Keratinocyte (primary cell): ENCODE measurements around the gene INHBB. TPM values are rescaled to one million over a fixed set of nuclear protein-coding genes. Genes with fewer than 3 reads are reported as not detected.

Experiments
- DNase-seq: peaks from one replicate; pipeline ENCODE4 v3.0.0-alpha.2; 2011; ENCODE audit warnings: low read depth, missing footprints, low spot score
- FAIRE-seq: peaks from 2 replicates; lab custom pipeline; 2011; peaks lifted over from hg19 to GRCh38; lab: Jason Lieb, UNC
- H2AFZ ChIP-seq: 2 replicates; pipeline ENCODE4 v1.6.0; 2012; ENCODE audit warnings: low read length, control low read depth, inconsistent platforms; ENCODE audit not compliant: control insufficient read depth
- H3K27ac ChIP-seq: 2 replicates; pipeline ENCODE4 v1.5.1; 2011; ENCODE audit warnings: low read length; ENCODE audit not compliant: control insufficient read depth, insufficient read depth
- H3K27me3 ChIP-seq: 3 replicates; pipeline ENCODE4 v1.6.0; 2011; ENCODE audit warnings: low read length; ENCODE audit not compliant: control insufficient read depth, insufficient read depth; ENCODE audit errors: extremely low read depth
- H3K36me3 ChIP-seq, 2 experiments: 2 replicates in 1 of 2; 3 replicates in 1 of 2; pipeline ENCODE4 v1.5.1; 2011; ENCODE audit warnings: low read length in 2 of 2, mild to moderate bottlenecking in 1 of 2; ENCODE audit not compliant: control insufficient read depth in 2 of 2, insufficient read depth in 2 of 2; ENCODE audit errors: extremely low read depth in 1 of 2
- H3K4me1 ChIP-seq: 3 replicates; pipeline ENCODE4 v1.5.1; 2011; ENCODE audit warnings: low read length; ENCODE audit not compliant: control insufficient read depth, insufficient read depth; ENCODE audit errors: extremely low read depth
- H3K4me2 ChIP-seq: 3 replicates; pipeline ENCODE4 v1.6.0; 2011; ENCODE audit warnings: low read depth, low read length; ENCODE audit not compliant: control insufficient read depth, insufficient read depth; ENCODE audit errors: extremely low read depth
- H3K4me3 ChIP-seq, 3 experiments: fragments of 200-600 bp in 1 of 3; sonication (generic) in 1 of 3; 2 replicates in 2 of 3; 3 replicates in 1 of 3; pipeline ENCODE4 v1.5.1; 2011 to 2016; ENCODE audit warnings: low read length in 3 of 3, mild to moderate bottlenecking in 3 of 3, control low read depth in 2 of 3, inconsistent platforms in 1 of 3, low read depth in 1 of 3, mixed read lengths in 1 of 3, mixed run types in 1 of 3, moderate library complexity in 1 of 3; ENCODE audit not compliant: control insufficient read depth in 2 of 3, insufficient read depth in 2 of 3; ENCODE audit errors: extremely low read depth in 1 of 3
- H3K79me2 ChIP-seq: 2 replicates; pipeline ENCODE4 v1.6.0; 2012; ENCODE audit warnings: low read length; ENCODE audit not compliant: control insufficient read depth, insufficient read depth
- H3K9ac ChIP-seq: 3 replicates; pipeline ENCODE4 v1.6.0; 2011; ENCODE audit warnings: low read length; ENCODE audit not compliant: control insufficient read depth, insufficient read depth; ENCODE audit errors: extremely low read depth
- H3K9me1 ChIP-seq: 3 replicates; pipeline ENCODE4 v1.6.0; 2011; ENCODE audit warnings: low read length; ENCODE audit not compliant: control insufficient read depth, insufficient read depth; ENCODE audit errors: extremely low read depth
- H3K9me3 ChIP-seq: 2 replicates; pipeline ENCODE4 v1.5.1; 2012; ENCODE audit warnings: low read depth, low read length; ENCODE audit not compliant: control insufficient read depth
- H4K20me1 ChIP-seq: 3 replicates; pipeline ENCODE4 v1.6.0; 2011; ENCODE audit warnings: low read length; ENCODE audit not compliant: control insufficient read depth, insufficient read depth; ENCODE audit errors: extremely low read depth
- EZH2 ChIP-seq: IDR thresholded peaks from one replicate; pipeline ENCODE4 v1.6.1; 2012; ENCODE audit warnings: inconsistent platforms, mild to moderate bottlenecking, low read length, moderate library complexity
- dilution Hi-C: fragments of 300-500 bp; cut with MboI; formaldehyde crosslinking; loops from one replicate; pipeline ENCODE4 v1.7.0; 2020; ENCODE audit warnings: low sequenced_read_pairs; ENCODE audit not compliant: extremely low pct_ligation_motif_present
- polyA plus RNA-seq, 5 experiments: library from polyadenylated mRNA; depleted of rRNA in 3 of 5; stranded (reverse) in 3 of 5; stranded (forward) in 1 of 5; unstranded in 1 of 5; fragments of >200 nt; gene quantifications; 1 replicate in 1 of 5; 2 replicates in 3 of 5; 3 replicates in 1 of 5; pipeline versions ENCODE4 v1.2.1 to v1.2.3, GENCODE V29; 2011 to 2012; ENCODE audit warnings: missing spikeins in 2 of 5, low read depth in 1 of 5, low replicate concordance in 1 of 5
- TF ChIP-seq, protein P1 (sequence below), 3 experiments: IDR thresholded peaks in 1 of 3; conservative IDR thresholded peaks in 1 of 3; optimal IDR thresholded peaks in 1 of 3; 2 replicates in 2 of 3; 3 replicates in 1 of 3; pipeline versions ENCODE3 to v1.5.1; 2011; ENCODE audit warnings: low read length in 3 of 3, mild to moderate bottlenecking in 3 of 3, moderate library complexity in 2 of 3, control low read depth in 1 of 3, inconsistent platforms in 1 of 3; ENCODE audit not compliant: insufficient read depth in 2 of 3; ENCODE audit errors: extremely low read depth in 1 of 3

The INHBB gene
- polyA plus RNA-seq, 1 donor (not counting 4 experiments of a cell fraction or from before 2014, with no cell fraction given), result not detected

DNA sequence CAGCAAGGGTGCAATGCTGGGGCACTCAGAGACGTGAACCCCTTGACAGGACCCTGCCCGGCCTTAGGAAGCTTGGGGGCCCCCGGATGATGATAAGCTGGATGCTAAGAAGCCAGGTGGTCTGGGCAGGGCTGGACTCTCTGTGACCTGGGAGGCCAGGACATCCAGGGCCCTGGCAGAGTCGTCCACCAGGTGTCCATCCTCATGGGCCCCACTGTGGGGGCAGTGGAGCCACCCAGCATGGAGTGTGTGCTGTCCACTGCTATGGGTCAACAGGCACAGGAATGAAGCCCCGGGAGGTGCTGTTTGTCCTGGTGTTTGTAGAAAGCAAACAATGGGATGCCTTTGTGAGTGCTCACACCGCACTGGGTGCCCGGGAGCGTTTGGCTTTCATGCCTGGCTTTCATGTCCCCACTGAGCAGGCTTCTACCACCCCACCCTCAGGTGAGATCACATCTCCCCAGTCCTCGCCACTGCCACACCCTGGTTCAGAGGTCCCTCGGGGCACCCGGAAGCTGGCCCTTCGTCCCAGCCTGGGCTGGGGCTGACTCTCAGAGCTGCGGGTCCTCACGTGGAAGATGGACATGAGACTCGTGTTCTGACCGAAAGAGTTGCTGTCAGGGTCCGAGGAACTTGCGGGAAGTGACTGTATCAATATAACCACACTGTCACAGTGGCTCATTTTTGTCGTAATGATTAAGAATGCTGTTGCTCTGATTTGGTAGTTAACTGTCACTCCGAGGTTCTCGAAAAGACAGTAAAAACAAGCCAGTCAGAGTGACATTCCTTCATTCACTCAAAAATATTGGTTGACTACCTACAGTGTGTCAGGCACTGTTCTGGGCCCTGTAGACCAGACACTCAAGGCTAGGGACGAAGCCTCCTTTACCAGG is 53.3 kb downstream of the INHBB start:
- DNase-seq, result no peak
- H2AFZ ChIP-seq, result no peak overlapping the region
- H4K20me1 ChIP-seq, result no peaks in the 10 kb centered on the region
- no peak overlapping the region for H3K9ac ChIP-seq
- H3K4me2 ChIP-seq, result no peak overlapping the region
- H3K9me1 ChIP-seq, result no peaks in the 10 kb centered on the region
- H3K27me3 ChIP-seq, result peaks cover 34% of the 10 kb centered on the region
- H3K4me1 ChIP-seq, result peaks cover 5% of the 10 kb centered on the region
- FAIRE-seq, result no peak
- dilution Hi-C loops, result no loop called here
- H3K9me3 ChIP-seq, result no peaks in the 10 kb centered on the region
- no peaks in the 10 kb centered on the region for H3K79me2 ChIP-seq
- H3K27ac ChIP-seq, result no peak overlapping the region
- TF ChIP-seq, protein P1, sequence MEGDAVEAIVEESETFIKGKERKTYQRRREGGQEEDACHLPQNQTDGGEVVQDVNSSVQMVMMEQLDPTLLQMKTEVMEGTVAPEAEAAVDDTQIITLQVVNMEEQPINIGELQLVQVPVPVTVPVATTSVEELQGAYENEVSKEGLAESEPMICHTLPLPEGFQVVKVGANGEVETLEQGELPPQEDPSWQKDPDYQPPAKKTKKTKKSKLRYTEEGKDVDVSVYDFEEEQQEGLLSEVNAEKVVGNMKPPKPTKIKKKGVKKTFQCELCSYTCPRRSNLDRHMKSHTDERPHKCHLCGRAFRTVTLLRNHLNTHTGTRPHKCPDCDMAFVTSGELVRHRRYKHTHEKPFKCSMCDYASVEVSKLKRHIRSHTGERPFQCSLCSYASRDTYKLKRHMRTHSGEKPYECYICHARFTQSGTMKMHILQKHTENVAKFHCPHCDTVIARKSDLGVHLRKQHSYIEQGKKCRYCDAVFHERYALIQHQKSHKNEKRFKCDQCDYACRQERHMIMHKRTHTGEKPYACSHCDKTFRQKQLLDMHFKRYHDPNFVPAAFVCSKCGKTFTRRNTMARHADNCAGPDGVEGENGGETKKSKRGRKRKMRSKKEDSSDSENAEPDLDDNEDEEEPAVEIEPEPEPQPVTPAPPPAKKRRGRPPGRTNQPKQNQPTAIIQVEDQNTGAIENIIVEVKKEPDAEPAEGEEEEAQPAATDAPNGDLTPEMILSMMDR (optimal IDR thresholded peaks at IDR 0.05 in 1 of 3, IDR thresholded peaks at IDR 0.05 in 1 of 3, conservative IDR thresholded peaks at IDR 0.05 in 1 of 3; ENCODE audit: extremely low read depth in 1 of 3, insufficient read depth in 2 of 3, low read length in 3 of 3), result no peak
- TF ChIP-seq EZH2, result no peak
- H3K36me3 ChIP-seq, result no peaks in the 10 kb centered on the region
- H3K4me3 ChIP-seq, result no peak overlapping the region

DNA sequence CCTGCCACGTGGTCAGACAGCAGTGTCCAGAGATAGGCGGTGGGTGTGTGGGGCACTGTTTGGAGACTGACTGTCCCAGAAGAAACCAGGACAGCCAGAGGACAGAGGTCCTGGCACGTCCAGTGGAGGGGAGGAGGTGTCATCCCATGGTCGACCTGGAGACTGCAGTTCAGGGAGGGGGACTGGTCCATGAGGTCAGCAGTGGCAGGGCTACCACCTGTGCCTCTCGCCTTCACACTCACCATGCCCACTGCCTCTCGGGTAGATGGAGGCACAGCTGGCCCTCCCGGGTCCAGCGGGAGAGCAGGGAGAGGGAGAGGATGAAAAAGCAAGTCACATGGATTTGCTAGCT is 53.9 kb downstream of the INHBB start:
- no peak for DNase-seq
- no peak for FAIRE-seq
- Histone ChIP-seq H3K9ac (no peak overlapping the region), H3K4me1 (peaks cover 5% of the 10 kb centered on the region), H3K9me3 (no peaks in the 10 kb centered on the region), H3K4me2 (no peak overlapping the region), H4K20me1 (no peaks in the 10 kb centered on the region), H2AFZ (no peak overlapping the region), H3K27ac (no peak overlapping the region), H3K36me3 (no peaks in the 10 kb centered on the region), H3K9me1 (no peaks in the 10 kb centered on the region), H3K4me3 (no peak overlapping the region), H3K27me3 (peaks cover 33% of the 10 kb centered on the region), H3K79me2 (no peaks in the 10 kb centered on the region)
- TF ChIP-seq, protein P1 (optimal IDR thresholded peaks at IDR 0.05 in 1 of 3, IDR thresholded peaks at IDR 0.05 in 1 of 3, conservative IDR thresholded peaks at IDR 0.05 in 1 of 3; ENCODE audit: extremely low read depth in 1 of 3, insufficient read depth in 2 of 3, low read length in 3 of 3), result no peak
- no peak for TF ChIP-seq EZH2
- dilution Hi-C loops, result no loop called here
